ENCODE measurements around the gene DOCK2. TPM values are rescaled to one million over a fixed set of nuclear protein-coding genes. Genes with fewer than 3 reads are reported as not detected.

Gene DOCK2
- total RNA-seq, 1 donor from 2014 or later = 3.9 TPM

- Histone ChIP-seq H3K36me3 (ENCODE audit: control insufficient read depth, insufficient read depth, low read length) (no peaks in the 10 kb centered on the region), H3K4me3 (ENCODE audit: low read depth, low read length) (no peak overlapping the region)
- peak; percentile 95 for DNase-seq (ENCODE audit: low read depth)
Measured at GRCh38 chr5:169695919-169696490, 58.9 kb downstream of the DOCK2 start.

GRCh38 chr5:169696621-169697510 is 59.8 kb downstream of the DOCK2 start:
- H3K4me3 ChIP-seq (ENCODE audit: low read depth, low read length) = no peak overlapping the region
- no peak for TF ChIP-seq CTCF (IDR thresholded peaks at IDR 0.05; ENCODE audit: insufficient read depth, low read length, poor library complexity, severe bottlenecking)
- DNase-seq (ENCODE audit: low read depth) = no peak
- H3K27me3 ChIP-seq (ENCODE audit: control insufficient read depth, insufficient read depth, low read length) = no peaks in the 10 kb centered on the region
- no peaks in the 10 kb centered on the region for H3K36me3 ChIP-seq (ENCODE audit: control insufficient read depth, insufficient read depth, low read length)

More at GRCh38 chr5:169695919-169696490, 58.9 kb downstream of the DOCK2 start:
- H3K27me3 ChIP-seq (ENCODE audit: control insufficient read depth, insufficient read depth, low read length) = no peaks in the 10 kb centered on the region
- no peak for TF ChIP-seq CTCF (IDR thresholded peaks at IDR 0.05; ENCODE audit: insufficient read depth, low read length, poor library complexity, severe bottlenecking)

GRCh38 chr5:169697511-169697890 is 60.4 kb downstream of the DOCK2 start:
- TF ChIP-seq CTCF (IDR thresholded peaks at IDR 0.05; ENCODE audit: insufficient read depth, low read length, poor library complexity, severe bottlenecking) = no peak
- no peaks in the 10 kb centered on the region for H3K36me3 ChIP-seq (ENCODE audit: control insufficient read depth, insufficient read depth, low read length)
- no peak for DNase-seq (ENCODE audit: low read depth)
- H3K4me3 ChIP-seq (ENCODE audit: low read depth, low read length) = no peak overlapping the region
- H3K27me3 ChIP-seq (ENCODE audit: control insufficient read depth, insufficient read depth, low read length) = no peaks in the 10 kb centered on the region

- no peak for DNase-seq (ENCODE audit: low read depth)
- no peak for TF ChIP-seq CTCF (IDR thresholded peaks at IDR 0.05; ENCODE audit: insufficient read depth, low read length, poor library complexity, severe bottlenecking)
- Histone ChIP-seq H3K36me3 (ENCODE audit: control insufficient read depth, insufficient read depth, low read length) (no peaks in the 10 kb centered on the region), H3K4me3 (ENCODE audit: low read depth, low read length) (no peak overlapping the region), H3K27me3 (ENCODE audit: control insufficient read depth, insufficient read depth, low read length) (no peaks in the 10 kb centered on the region)
Measured at GRCh38 chr5:169697976-169698375, 60.9 kb downstream of the DOCK2 start.

- no peak for TF ChIP-seq CTCF (IDR thresholded peaks at IDR 0.05; ENCODE audit: insufficient read depth, low read length, poor library complexity, severe bottlenecking)
- no peak for DNase-seq (ENCODE audit: low read depth)
- no peak overlapping the region for H3K4me3 ChIP-seq (ENCODE audit: low read depth, low read length)
- no peaks in the 10 kb centered on the region for H3K36me3 ChIP-seq (ENCODE audit: control insufficient read depth, insufficient read depth, low read length)
- H3K27me3 ChIP-seq (ENCODE audit: control insufficient read depth, insufficient read depth, low read length) = no peaks in the 10 kb centered on the region
Measured at GRCh38 chr5:169700611-169701010, 63.5 kb downstream of the DOCK2 start.
